IMR-90 (cell line): Measurements from ENCODE around the gene RHPN2. TPM values are rescaled to one million over a fixed set of nuclear protein-coding genes. Genes with fewer than 3 reads are reported as not detected.
"Not testable (repeated sequence)": the region's sequence is repeated elsewhere in the genome, so short reads cannot be mapped to it uniquely, and the experiment has no call there.

ENCODE experiments used
- ATAC-seq: fragments of 200-7000 bp; cut with Tn5 transposase; 2 replicates; pipeline ENCODE4 v1.9.1; 2020; ENCODE audit warnings: low read depth, mild to moderate bottlenecking, moderate library complexity
- BruUV-seq: library from RNA; stranded (reverse); fragments of 400-500 nt; replicated peaks from 2 replicates; lab custom pipeline; 2021; lab: Mats Ljungman, UMichigan
- CTCF ChIA-PET: fragments of 300-600 bp; formaldehyde crosslinking; extraction: SDS; loops from one replicate; lab custom pipeline; 2021; ENCODE audit warnings: antibody characterized with exemption; lab: Yijun Ruan, JAX
- POLR2A ChIA-PET: fragments of 300-600 bp; sonication (Branson Sonifier 250); formaldehyde crosslinking; loops from one replicate; lab custom pipeline; 2022; ENCODE audit warnings: antibody characterized with exemption; ENCODE audit not compliant: unreplicated experiment; lab: Charles Lee
- DNase-seq: peaks from one replicate; pipeline ENCODE4 v3.0.0; 2013
- H2AFZ ChIP-seq: replicated peaks from 2 replicates; pipeline ENCODE3; 2013; ENCODE audit warnings: low read length, mild to moderate bottlenecking; ENCODE audit not compliant: poor library complexity
- H2AK5ac ChIP-seq: 2 replicates; pipeline ENCODE4 v1.6.1; 2013; ENCODE audit warnings: low read depth, low read length, inconsistent platforms
- H2AK9ac ChIP-seq: replicated peaks from 2 replicates; pipeline ENCODE3; 2013; ENCODE audit warnings: mild to moderate bottlenecking, low read depth, low read length, moderate library complexity; ENCODE audit not compliant: poor library complexity
- H2BK120ac ChIP-seq: 2 replicates; pipeline ENCODE4 v1.6.1; 2013; ENCODE audit warnings: low read depth, low read length, inconsistent platforms
- H2BK15ac ChIP-seq: 3 replicates; pipeline ENCODE4 v1.6.1; 2013; ENCODE audit warnings: low read depth, low read length, inconsistent platforms
- H2BK20ac ChIP-seq: 2 replicates; pipeline ENCODE4 v1.6.1; 2013; ENCODE audit warnings: low read depth, mild to moderate bottlenecking, inconsistent platforms, low read length, moderate library complexity
- H2BK5ac ChIP-seq: 2 replicates; pipeline ENCODE4 v1.6.1; 2013; ENCODE audit warnings: mild to moderate bottlenecking, low read depth, low read length, inconsistent platforms; ENCODE audit not compliant: poor library complexity, severe bottlenecking
- H3K14ac ChIP-seq: replicated peaks from 2 replicates; pipeline ENCODE4 v1.6.1; 2013; ENCODE audit warnings: low read depth, low read length, inconsistent platforms
- H3K18ac ChIP-seq: 2 replicates; pipeline ENCODE4 v1.6.1; 2013; ENCODE audit warnings: low read depth, low read length, control low read depth
- H3K23ac ChIP-seq: 2 replicates; pipeline ENCODE4 v1.6.1; 2013; ENCODE audit warnings: low read depth, low read length, inconsistent platforms
- H3K27ac ChIP-seq: 2 replicates; pipeline ENCODE4 v1.5.1; 2013; ENCODE audit warnings: mild to moderate bottlenecking, control low read depth, low read length; ENCODE audit not compliant: insufficient read depth
- H3K27me3 ChIP-seq: 2 replicates; pipeline ENCODE4 v1.6.1; 2013; ENCODE audit warnings: low read length; ENCODE audit not compliant: control insufficient read depth, insufficient read depth
- H3K36me3 ChIP-seq: 2 replicates; pipeline ENCODE4 v1.6.1; 2013; ENCODE audit warnings: low read length, mixed read lengths; ENCODE audit not compliant: control insufficient read depth, insufficient read depth
- H3K4ac ChIP-seq: 2 replicates; pipeline ENCODE4 v1.6.1; 2013; ENCODE audit warnings: low read depth, low read length, inconsistent platforms
- H3K4me1 ChIP-seq: 2 replicates; pipeline ENCODE4 v1.6.1; 2013; ENCODE audit warnings: low read length, mixed read lengths; ENCODE audit not compliant: control insufficient read depth, insufficient read depth
- H3K4me2 ChIP-seq: 2 replicates; pipeline ENCODE4 v1.6.1; 2013; ENCODE audit warnings: low read depth, mild to moderate bottlenecking, control low read depth, low read length, moderate library complexity
- H3K4me3 ChIP-seq: 2 replicates; pipeline ENCODE4 v1.5.1; 2013; ENCODE audit warnings: low read depth, mild to moderate bottlenecking, control low read depth, low read length, moderate library complexity; ENCODE audit not compliant: insufficient read depth
- H3K56ac ChIP-seq: 2 replicates; pipeline ENCODE4 v1.6.1; 2013; ENCODE audit warnings: low read length, inconsistent platforms; ENCODE audit not compliant: insufficient read depth; ENCODE audit errors: extremely low read depth
- H3K79me1 ChIP-seq, 2 experiments: 2 replicates each; pipeline ENCODE4 v1.6.1; 2013; ENCODE audit warnings: low read length in 2 of 2, inconsistent platforms in 1 of 2, low read depth in 1 of 2
- H3K9ac ChIP-seq: 2 replicates; pipeline ENCODE4 v1.6.1; 2013; ENCODE audit warnings: low read depth, low read length, control low read depth
- H3K9me1 ChIP-seq: 2 replicates; pipeline ENCODE4 v1.6.1; 2013; ENCODE audit warnings: low read length, inconsistent platforms; ENCODE audit not compliant: insufficient read depth
- H3K9me3 ChIP-seq: 2 replicates; pipeline ENCODE4 v1.6.1; 2013; ENCODE audit warnings: low read length; ENCODE audit not compliant: control insufficient read depth, insufficient read depth
- H4K20me1 ChIP-seq: 2 replicates; pipeline ENCODE4 v1.6.1; 2013; ENCODE audit warnings: low read length, inconsistent platforms; ENCODE audit not compliant: insufficient read depth
- H4K5ac ChIP-seq: 2 replicates; pipeline ENCODE4 v1.6.1; 2013; ENCODE audit warnings: mild to moderate bottlenecking, low read depth, low read length, control low read depth
- H4K8ac ChIP-seq, 2 experiments: 2 replicates each; pipeline ENCODE4 v1.6.1; 2013; ENCODE audit warnings: low read depth in 2 of 2, low read length in 2 of 2, control low read depth in 1 of 2, inconsistent platforms in 1 of 2
- H4K91ac ChIP-seq: 2 replicates; pipeline ENCODE4 v1.6.1; 2013; ENCODE audit warnings: low read depth, low read length, inconsistent platforms; ENCODE audit not compliant: insufficient read depth
- WGBS, 2 experiments: methylation state at CpG; one replicate each; pipeline versions ENCODE4 v1.1.5 to v1.1.7; 2013; ENCODE audit warnings: missing lambda C conversion rate in 2 of 2; ENCODE audit not compliant: insufficient read length in 1 of 2; ENCODE audit errors: extremely low coverage in 2 of 2; 5-methylcytosine and 5-hydroxymethylcytosine counted together
- dilution Hi-C: fragments of 300-500 bp; cut with HindIII; formaldehyde crosslinking; loops from one replicate; pipeline ENCODE4 v1.14.3; 2018; ENCODE audit warnings: low sequenced_read_pairs; ENCODE audit not compliant: unreplicated experiment
- in situ Hi-C: fragments of 300-500 bp; cut with MboI; formaldehyde crosslinking; loops from 3 replicates; pipeline ENCODE4 v1.14.3; 2019; ENCODE audit warnings: low sequenced_read_pairs, inconsistent platforms, mixed read lengths
- intact Hi-C: fragments of 100-400 bp; cut with micrococcal nuclease; formaldehyde crosslinking; loops from 2 replicates; pipeline ENCODE4 v1.10.0; 2022
- polyA plus RNA-seq, 3 experiments: library from polyadenylated mRNA; depleted of rRNA; stranded (reverse); fragments of >200 nt; gene quantifications; 2 replicates each; pipeline ENCODE4 v1.2.3, GENCODE V29; 2012; ENCODE audit warnings: low replicate concordance in 1 of 3
- total RNA-seq: library from RNA; depleted of rRNA; stranded (reverse); fragments of >200 nt; gene quantifications from 2 replicates; pipeline ENCODE4 v1.2.3, GENCODE V29; 2012

Gene RHPN2
- total and polyA plus RNA-seq, 2 of the 4 experiments (the other 2 are of a cell fraction): 2.3 to 4.0 TPM

DNA sequence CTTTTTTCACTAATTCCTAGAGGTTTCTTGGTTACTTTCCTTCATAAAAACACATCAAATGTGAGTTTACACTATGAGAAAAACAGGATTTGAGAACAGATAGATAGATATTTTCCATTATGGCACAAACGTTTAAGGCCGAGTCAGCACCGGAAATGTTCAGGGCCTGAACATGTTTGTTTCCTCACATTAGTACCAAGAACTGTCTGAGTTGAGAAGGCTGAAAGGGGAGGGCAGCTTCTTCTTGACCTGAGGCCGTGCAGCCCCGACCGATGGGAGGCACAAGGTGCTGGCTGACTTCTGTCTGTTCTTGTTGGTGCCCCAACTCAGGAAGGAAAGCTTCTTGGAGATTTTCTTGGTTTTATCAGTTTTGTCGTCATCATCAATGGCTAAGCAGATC is 84.9 kb downstream of the RHPN2 start:
- H2AK9ac ChIP-seq, H2AFZ ChIP-seq, POLR2A ChIA-PET, H2BK15ac ChIP-seq, H3K27me3 ChIP-seq, H3K9me1 ChIP-seq, H4K20me1 ChIP-seq, H3K4ac ChIP-seq, H2BK20ac ChIP-seq, H4K5ac ChIP-seq, H3K23ac ChIP-seq, H3K36me3 ChIP-seq, H3K9me3 ChIP-seq, H3K56ac ChIP-seq, H3K27ac ChIP-seq, H2BK120ac ChIP-seq, H2AK5ac ChIP-seq, DNase-seq, H3K14ac ChIP-seq, H4K8ac ChIP-seq, H3K18ac ChIP-seq, H2BK5ac ChIP-seq, BruUV-seq, ATAC-seq, intact Hi-C loops, CTCF ChIA-PET, H3K4me1 ChIP-seq, dilution Hi-C loops, H3K4me2 ChIP-seq, H3K9ac ChIP-seq, H3K79me1 ChIP-seq, H3K4me3 ChIP-seq, H4K91ac ChIP-seq: not testable (repeated sequence)
- no CpG with 5 or more reads among the region's 7 CpGs for WGBS, 2 experiments
- in situ Hi-C loops: loop anchor here (5.0 kb wide), 1 partner anchor 137 kb away; no protein-coding TSS in a partner anchor

- BruUV-seq, H3K27ac ChIP-seq, H2BK15ac ChIP-seq, CTCF ChIA-PET, H2BK120ac ChIP-seq, H3K9ac ChIP-seq, H2AFZ ChIP-seq, H2BK20ac ChIP-seq, H3K36me3 ChIP-seq, DNase-seq, H3K4me2 ChIP-seq, H3K56ac ChIP-seq, H3K23ac ChIP-seq, H3K14ac ChIP-seq, H3K4me3 ChIP-seq, H4K20me1 ChIP-seq, H3K9me3 ChIP-seq, ATAC-seq, H2BK5ac ChIP-seq, H3K79me1 ChIP-seq, H3K9me1 ChIP-seq, H3K4me1 ChIP-seq, H4K8ac ChIP-seq, dilution Hi-C loops, H2AK9ac ChIP-seq, H4K5ac ChIP-seq, H3K27me3 ChIP-seq, H2AK5ac ChIP-seq, H4K91ac ChIP-seq, H3K4ac ChIP-seq, H3K18ac ChIP-seq: not testable (repeated sequence)
- POLR2A ChIA-PET: interaction anchor here (0.7 kb wide), 1 partner anchor 55 kb away, joined by 7 read pairs; no protein-coding TSS in a partner anchor
- in situ Hi-C loops: loop anchor here (5.0 kb wide), 1 partner anchor 139 kb away; no protein-coding TSS in a partner anchor
- WGBS, 2 experiments: no CpG with 5 or more reads among the region's 4 CpGs
- intact Hi-C loops: loop anchor here (2.0 kb wide), 1 partner anchor 101 kb away; no protein-coding TSS in a partner anchor
Observed at GRCh38 chr19:32977813-32978212, 86.9 kb downstream of the RHPN2 start.
